Measurements from ENCODE around the gene MPC2.

GRCh38 chr1:167957710-167958109 is 20.8 kb upstream of the MPC2 start:
- no peak for TF ChIP-seq POLR2AphosphoS5 (IDR thresholded peaks at IDR 0.05; ENCODE audit: borderline replicate concordance, low read depth, low read length)
- TF ChIP-seq EZH2 (IDR thresholded peaks at IDR 0.05) = no peak
